Coronary artery (tissue), 2 donors: Measurements from ENCODE around the gene NASP.

Source experiments
- DNase-seq: peaks from one replicate; pipeline ENCODE4 v3.0.0-alpha.2; 2017; ENCODE audit warnings: low spot score
- H3K27ac ChIP-seq, 2 donors: fragments of 200-600 bp; sonication (generic); one replicate each; pipeline ENCODE4 v1.5.1; 2016 to 2019
- H3K4me3 ChIP-seq: fragments of 200-600 bp; sonication (generic); 2 replicates; pipeline ENCODE4 v1.5.1; 2016; ENCODE audit warnings: mild to moderate bottlenecking, moderate library complexity
- TF ChIP-seq, protein P1 (sequence below): fragments of 200-600 bp; sonication (generic); IDR thresholded peaks from one replicate; pipeline ENCODE4 v1.5.1; 2019; ENCODE audit warnings: antibody characterized with exemption

Gene NASP

DNA sequence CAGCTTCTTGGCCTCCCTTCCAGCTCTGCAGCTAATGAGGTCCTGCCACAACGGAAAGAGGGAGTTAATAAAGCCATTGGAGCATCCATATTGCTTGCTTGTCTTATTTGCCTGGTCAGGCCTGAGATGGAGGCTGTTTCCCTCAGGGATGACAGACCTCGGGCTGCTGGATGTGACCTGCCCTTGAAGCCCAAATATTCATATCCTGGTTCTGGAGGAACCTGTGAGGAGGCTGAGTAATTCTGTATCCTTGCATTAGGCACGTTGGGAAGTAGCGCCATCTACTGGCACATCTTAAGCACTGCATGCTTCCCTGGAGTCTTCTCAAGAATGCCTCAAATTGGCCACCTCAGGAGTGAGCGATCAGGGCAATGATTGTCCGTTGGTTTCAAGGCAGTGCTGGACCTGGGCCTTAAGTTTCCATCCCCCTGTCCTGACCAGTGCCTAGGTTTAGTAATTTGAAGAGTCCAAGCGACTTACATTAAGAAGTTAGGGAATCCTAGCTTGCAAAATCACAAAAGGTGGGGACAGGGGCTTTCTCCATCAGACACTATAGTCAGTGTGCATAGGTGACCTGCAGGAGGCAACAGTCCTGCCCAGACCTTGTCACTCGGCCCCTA is 13.8 kb upstream of the NASP start:
- peak overlapping the region in 1 of 2 donors; percentile 60 for H3K27ac ChIP-seq
- DNase-seq: peak; percentile 77
- TF ChIP-seq, protein P1, sequence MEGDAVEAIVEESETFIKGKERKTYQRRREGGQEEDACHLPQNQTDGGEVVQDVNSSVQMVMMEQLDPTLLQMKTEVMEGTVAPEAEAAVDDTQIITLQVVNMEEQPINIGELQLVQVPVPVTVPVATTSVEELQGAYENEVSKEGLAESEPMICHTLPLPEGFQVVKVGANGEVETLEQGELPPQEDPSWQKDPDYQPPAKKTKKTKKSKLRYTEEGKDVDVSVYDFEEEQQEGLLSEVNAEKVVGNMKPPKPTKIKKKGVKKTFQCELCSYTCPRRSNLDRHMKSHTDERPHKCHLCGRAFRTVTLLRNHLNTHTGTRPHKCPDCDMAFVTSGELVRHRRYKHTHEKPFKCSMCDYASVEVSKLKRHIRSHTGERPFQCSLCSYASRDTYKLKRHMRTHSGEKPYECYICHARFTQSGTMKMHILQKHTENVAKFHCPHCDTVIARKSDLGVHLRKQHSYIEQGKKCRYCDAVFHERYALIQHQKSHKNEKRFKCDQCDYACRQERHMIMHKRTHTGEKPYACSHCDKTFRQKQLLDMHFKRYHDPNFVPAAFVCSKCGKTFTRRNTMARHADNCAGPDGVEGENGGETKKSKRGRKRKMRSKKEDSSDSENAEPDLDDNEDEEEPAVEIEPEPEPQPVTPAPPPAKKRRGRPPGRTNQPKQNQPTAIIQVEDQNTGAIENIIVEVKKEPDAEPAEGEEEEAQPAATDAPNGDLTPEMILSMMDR: peak; percentile 93
- no peak overlapping the region for H3K4me3 ChIP-seq

DNA sequence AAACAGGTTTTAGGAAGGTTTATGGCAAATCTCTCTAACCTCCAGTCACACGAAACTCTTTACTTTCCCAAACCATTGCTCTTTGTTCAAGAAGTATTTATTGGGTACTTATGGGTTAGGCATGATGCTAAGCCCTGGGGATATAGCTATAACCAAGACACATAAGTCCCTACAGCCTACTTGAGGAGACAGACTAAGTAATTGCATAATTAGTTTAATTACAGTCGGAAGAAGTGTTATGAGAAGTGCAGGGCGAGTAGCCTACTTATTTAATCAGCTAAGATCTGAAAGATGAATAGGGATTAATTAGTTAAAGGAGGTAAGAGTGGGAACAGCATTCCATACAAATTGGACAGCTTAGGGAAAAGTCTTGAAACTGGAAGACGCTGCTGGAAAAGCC is 13.2 kb upstream of the NASP start:
- no peak overlapping the region for H3K27ac ChIP-seq
- no peak for DNase-seq
- TF ChIP-seq, protein P1: no peak
- H3K4me3 ChIP-seq: no peak overlapping the region

DNA sequence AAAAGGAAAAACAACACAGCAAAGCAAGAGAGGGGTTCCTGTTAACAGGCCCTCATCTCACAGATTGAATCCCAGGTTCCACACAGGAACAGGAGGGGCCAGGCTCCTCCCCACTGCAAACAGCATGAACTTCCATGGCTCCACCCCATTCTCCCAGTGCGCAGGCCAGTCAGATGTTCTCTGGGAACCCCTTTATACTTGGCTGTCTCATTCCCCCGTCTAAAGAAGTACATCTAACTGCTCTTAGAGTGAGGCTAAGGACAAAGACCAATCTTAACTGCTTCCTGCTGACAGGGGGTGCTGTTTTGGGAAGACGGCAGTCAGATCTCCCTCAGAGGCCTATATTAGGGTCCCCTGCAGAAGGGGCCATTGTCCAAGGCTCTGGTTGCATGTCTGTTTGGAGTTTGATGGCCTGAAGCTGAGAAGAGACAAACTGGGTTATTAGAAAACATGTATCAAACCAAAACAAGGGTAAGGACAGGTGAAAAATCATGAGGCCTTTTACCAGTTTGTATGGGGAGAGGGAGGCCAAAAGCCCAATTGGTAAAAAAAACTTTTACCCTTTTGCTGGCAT is 10.5 kb upstream of the NASP start:
- Histone ChIP-seq H3K27ac (no peak overlapping the region), H3K4me3 (no peak overlapping the region)
- TF ChIP-seq, protein P1: no peak
- DNase-seq: no peak

DNA sequence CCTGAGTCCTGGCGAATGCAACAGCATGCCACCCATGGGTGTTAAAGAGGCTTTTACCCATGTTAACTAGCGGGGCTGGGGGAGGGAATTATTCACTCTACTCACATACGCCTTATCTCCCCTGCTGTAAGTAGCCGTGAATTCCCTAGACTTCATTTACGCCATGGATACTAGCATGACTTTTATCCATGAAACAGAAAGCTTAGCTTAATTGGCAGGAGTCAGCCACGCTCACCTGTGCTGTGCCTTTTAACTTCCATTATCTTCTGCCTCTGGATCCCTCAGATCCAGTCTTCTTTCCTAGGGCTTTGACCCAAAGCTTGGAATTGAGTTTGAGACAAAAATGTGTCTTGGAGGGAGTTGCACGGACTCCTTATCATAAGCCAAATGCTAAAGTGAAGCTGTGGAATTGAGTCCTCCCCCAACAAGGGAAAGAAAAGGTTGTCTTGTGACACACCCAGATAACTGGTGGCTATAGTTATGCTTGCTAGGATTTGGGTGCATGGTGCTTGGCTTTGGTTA is 9.7 kb upstream of the NASP start:
- no peak for DNase-seq
- Histone ChIP-seq H3K4me3 (no peak overlapping the region), H3K27ac (no peak overlapping the region)
- TF ChIP-seq, protein P1: no peak

DNA sequence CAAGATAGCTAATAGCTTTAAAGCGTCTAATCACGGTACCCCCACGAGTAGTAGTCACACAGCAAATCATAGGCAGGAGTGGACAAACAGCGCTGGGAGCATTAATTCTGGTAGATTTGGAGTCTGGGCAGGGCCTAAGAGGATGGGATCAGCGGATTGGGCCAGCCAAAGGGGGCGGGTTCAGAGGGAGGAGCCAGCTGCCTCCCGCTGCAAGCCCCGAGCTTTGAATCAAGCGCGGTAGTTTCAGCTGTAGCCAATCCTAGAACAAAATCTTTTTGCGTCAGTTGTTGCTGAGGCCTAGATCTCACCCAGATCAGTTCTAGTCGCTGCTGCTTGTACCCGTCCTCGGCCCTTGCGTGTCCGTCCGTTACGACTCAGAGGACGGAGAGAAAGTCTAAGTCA is 576 bp upstream of the NASP start:
- TF ChIP-seq, protein P1: no peak
- Histone ChIP-seq H3K4me3 (peak overlapping the region; percentile 86), H3K27ac (peak overlapping the region; percentile 81 to 96)
- DNase-seq: peak; percentile 96

DNA sequence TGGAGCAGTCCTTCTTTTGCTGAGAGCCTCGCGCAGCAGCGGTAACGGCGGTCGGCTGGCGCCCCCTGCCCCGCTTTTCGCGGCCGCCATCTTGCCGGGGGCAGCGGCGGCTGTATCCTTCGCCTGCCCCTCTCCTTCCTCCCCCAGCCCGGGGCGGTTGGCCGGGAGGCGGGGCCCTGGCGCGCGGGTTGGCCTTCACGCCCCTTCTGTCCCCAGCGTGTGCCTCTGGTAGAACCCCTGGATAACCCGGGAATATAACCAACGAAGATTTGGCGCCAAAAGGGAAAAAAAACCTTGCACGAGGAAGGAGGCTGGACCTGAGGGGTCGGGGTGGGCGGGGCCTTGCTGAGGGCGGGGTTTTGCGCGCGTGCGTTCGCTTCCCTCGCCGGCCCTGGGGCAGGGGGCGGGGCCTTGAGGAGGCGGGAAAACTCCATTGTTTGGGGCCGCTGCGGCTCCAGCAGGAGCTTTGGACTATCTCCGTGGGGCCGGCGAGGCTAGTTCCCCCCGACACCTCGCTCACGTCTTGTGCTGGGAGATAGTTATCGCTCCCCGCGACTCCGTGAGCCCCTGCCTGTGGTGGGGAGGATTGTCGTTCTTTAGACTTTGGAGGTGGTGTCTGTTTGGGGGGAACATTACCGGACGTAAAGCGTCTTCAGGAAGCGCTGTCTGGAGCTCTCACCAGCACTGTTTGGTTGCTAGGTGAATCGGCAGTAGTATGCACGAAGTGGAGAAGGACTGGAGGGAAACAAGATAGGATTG is 689 bp downstream of the NASP start:
- Histone ChIP-seq H3K27ac (peak overlapping the region; percentile 81 to 96), H3K4me3 (peak overlapping the region; percentile 86)
- DNase-seq: peak; percentile 87
- TF ChIP-seq, protein P1: no peak
